ENCODE measurements around the gene UNK. TPM values are rescaled to one million over a fixed set of nuclear protein-coding genes. Genes with fewer than 3 reads are reported as not detected.

Gene UNK
- total RNA-seq, 1 experiment from 2014 or later, result 27.8 TPM

GRCh38 chr17:75832164-75832651 is 47.6 kb downstream of the UNK start:
- H3K27ac ChIP-seq, result no peak overlapping the region
- H3K9me2 ChIP-seq (ENCODE audit: insufficient read depth), result no peaks in the 10 kb centered on the region
- H3K4me1 ChIP-seq (replicated peaks; ENCODE audit: insufficient read depth), result no peaks in the 10 kb centered on the region
- H3K79me2 ChIP-seq (ENCODE audit: low read depth), result no peaks in the 10 kb centered on the region
- H2AFZ ChIP-seq, result no peak overlapping the region
- ChIA-PET POLR2A (ENCODE audit: unreplicated experiment) (no interaction called here), CTCF (no interaction called here)
- no peak overlapping the region for H3K4me2 ChIP-seq
- DNase-seq, result no peak
- no peaks in the 10 kb centered on the region for H4K20me1 ChIP-seq (ENCODE audit: insufficient read depth)
- H3K27me3 ChIP-seq (ENCODE audit: insufficient read depth, low read depth), result no peaks in the 10 kb centered on the region
- TF ChIP-seq EZH2 (IDR thresholded peaks at IDR 0.05; ENCODE audit: low read depth), result no peak
- H3K4me3 ChIP-seq, result no peak overlapping the region
- H3K36me3 ChIP-seq (ENCODE audit: low read depth), result no peaks in the 10 kb centered on the region
- intact Hi-C loops (cut with micrococcal nuclease; ENCODE audit: unreplicated experiment), result no loop called here
- H3F3A ChIP-seq (ENCODE audit: insufficient read depth, low read depth), result peaks cover 10% of the 10 kb centered on the region; the same call in 1 of the 2 replicates
- no peaks in the 10 kb centered on the region for H3K9me3 ChIP-seq (ENCODE audit: insufficient read depth, low read depth)
- no TSS peak for BruUV-seq (replicated peaks)

GRCh38 chr17:75832652-75833400 is 48.2 kb downstream of the UNK start:
- no peaks in the 10 kb centered on the region for H3K9me2 ChIP-seq (ENCODE audit: insufficient read depth)
- H3F3A ChIP-seq (ENCODE audit: insufficient read depth, low read depth), result peaks cover 9% of the 10 kb centered on the region; the same call in 1 of the 2 replicates
- H3K79me2 ChIP-seq (ENCODE audit: low read depth), result no peaks in the 10 kb centered on the region
- H3K27me3 ChIP-seq (ENCODE audit: insufficient read depth, low read depth), result no peaks in the 10 kb centered on the region
- H3K4me1 ChIP-seq (replicated peaks; ENCODE audit: insufficient read depth), result no peaks in the 10 kb centered on the region
- H3K36me3 ChIP-seq (ENCODE audit: low read depth), result no peaks in the 10 kb centered on the region
- no peak overlapping the region for H3K27ac ChIP-seq
- H3K9me3 ChIP-seq (ENCODE audit: insufficient read depth, low read depth), result no peaks in the 10 kb centered on the region
- ChIA-PET POLR2A (ENCODE audit: unreplicated experiment) (interaction anchor here (0.7 kb wide), 1 partner anchor 13 kb away, joined by 3 read pairs; no protein-coding TSS in a partner anchor), CTCF (no interaction called here)
- H3K4me3 ChIP-seq, result no peak overlapping the region
- no peaks in the 10 kb centered on the region for H4K20me1 ChIP-seq (ENCODE audit: insufficient read depth)
- TF ChIP-seq EZH2 (IDR thresholded peaks at IDR 0.05; ENCODE audit: low read depth), result no peak
- no peak for TF ChIP-seq CTCF (conservative IDR thresholded peaks at IDR 0.05)
- intact Hi-C loops (cut with micrococcal nuclease; ENCODE audit: unreplicated experiment), result no loop called here
- BruUV-seq (replicated peaks), result no TSS peak
- H2AFZ ChIP-seq, result no peak overlapping the region
- H3K4me2 ChIP-seq, result no peak overlapping the region
- no peak for DNase-seq

- Histone ChIP-seq H3K27me3 (ENCODE audit: insufficient read depth, low read depth) (no peaks in the 10 kb centered on the region), H3K4me3 (no peak overlapping the region), H3F3A (ENCODE audit: insufficient read depth, low read depth) (peaks cover 4% of the 10 kb centered on the region; the same call in 1 of the 2 replicates), H3K4me2 (no peak overlapping the region), H3K79me2 (ENCODE audit: low read depth) (no peaks in the 10 kb centered on the region), H3K36me3 (ENCODE audit: low read depth) (no peaks in the 10 kb centered on the region), H3K4me1 (replicated peaks; ENCODE audit: insufficient read depth) (no peaks in the 10 kb centered on the region), H3K9me2 (ENCODE audit: insufficient read depth) (no peaks in the 10 kb centered on the region), H3K27ac (no peak overlapping the region), H3K9me3 (ENCODE audit: insufficient read depth, low read depth) (no peaks in the 10 kb centered on the region), H2AFZ (no peak overlapping the region), H4K20me1 (ENCODE audit: insufficient read depth) (no peaks in the 10 kb centered on the region)
- BruUV-seq (replicated peaks), result no TSS peak
- DNase-seq, result no peak
- CTCF ChIA-PET, result no interaction called here
- TF ChIP-seq CTCF (conservative IDR thresholded peaks at IDR 0.05), result no peak
- TF ChIP-seq EZH2 (IDR thresholded peaks at IDR 0.05; ENCODE audit: low read depth), result no peak
- intact Hi-C loops (cut with micrococcal nuclease; ENCODE audit: unreplicated experiment), result no loop called here
- POLR2A ChIA-PET (ENCODE audit: unreplicated experiment), result no interaction called here
Observed at GRCh38 chr17:75834279-75834920, 49.8 kb downstream of the UNK start.
